GM21717 (cell line): Measurements from ENCODE around the gene ZC3H6.
"Not testable (repeated sequence)": the region's sequence is repeated elsewhere in the genome, so short reads cannot be mapped to it uniquely, and the experiment has no call there.

ENCODE experiments used
- ATAC-seq: cut with Tn5 transposase; IDR thresholded peaks from one replicate; pipeline ENCODE4 v1.9.1; 2021; ENCODE audit warnings: mild to moderate bottlenecking, moderate library complexity; ENCODE audit not compliant: unreplicated experiment

Gene ZC3H6

GRCh38 chr2:112322919-112323318 lies 47.5 kb downstream of the ZC3H6 start:
- no peak for ATAC-seq

GRCh38 chr2:112332123-112332696 lies 56.8 kb downstream of the ZC3H6 start:
- no peak for ATAC-seq

DNA sequence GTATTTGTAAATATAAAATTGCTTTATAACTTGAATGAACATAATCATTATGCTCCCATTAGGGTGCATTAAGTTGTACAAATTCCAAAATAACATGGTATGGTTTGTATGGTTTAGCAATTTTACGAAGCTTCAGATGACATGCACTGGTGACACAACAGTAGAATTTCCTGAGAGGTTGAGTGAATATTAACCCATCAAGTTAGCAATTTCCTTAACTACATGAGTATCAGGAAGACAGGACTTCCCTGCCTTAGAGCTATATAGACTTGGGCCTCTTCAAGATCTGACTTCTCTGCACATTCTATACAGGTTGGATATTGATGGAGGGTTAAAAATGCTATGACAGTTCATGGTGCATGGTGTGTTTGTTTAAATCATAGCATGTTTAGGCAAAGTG lies 60.2 kb downstream of the ZC3H6 start:
- ATAC-seq = no peak

DNA sequence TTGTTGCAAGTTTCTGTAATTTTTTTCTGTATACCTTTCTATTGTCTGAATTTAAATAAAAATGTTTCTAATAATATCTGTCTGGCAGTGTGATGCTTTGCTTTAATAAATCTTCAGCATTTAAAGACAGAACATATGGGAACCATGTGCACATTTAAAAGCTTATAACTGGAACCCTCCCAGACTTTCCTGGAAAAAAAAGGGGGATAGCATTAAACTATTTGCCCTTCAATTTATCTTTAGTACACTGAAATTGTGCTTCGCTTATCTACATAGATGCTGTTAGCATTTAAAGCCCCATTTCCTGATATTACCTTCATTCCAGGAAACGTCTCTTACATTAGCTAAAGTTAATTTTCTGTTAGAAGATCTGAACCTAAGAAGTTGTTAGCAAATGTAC lies 64.6 kb downstream of the ZC3H6 start:
- no peak for ATAC-seq

- ATAC-seq = no peak
Observed at GRCh38 chr2:112340475-112341267, 65.3 kb downstream of the ZC3H6 start.

DNA sequence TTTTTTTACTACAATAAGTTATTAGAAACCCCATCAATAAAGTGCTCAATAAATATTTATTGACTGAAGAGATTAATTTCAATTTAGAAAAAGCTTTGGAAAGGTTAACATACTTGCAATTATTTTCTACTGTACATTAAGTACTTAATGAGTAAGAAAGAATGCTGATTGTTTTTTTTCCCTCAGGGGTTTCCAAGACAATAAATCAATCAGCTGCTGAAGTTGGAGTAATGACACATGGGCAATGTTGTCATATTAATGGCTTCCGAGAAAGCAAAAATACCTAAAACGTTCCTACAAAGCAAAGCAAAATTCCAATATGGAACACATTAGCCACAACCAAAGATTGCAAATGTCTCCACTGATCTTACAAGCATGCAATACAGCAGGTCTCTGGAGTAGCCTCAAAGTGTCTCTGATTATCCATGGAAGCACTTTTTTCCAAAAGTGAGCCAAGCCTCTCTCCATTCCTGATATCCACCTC lies 66.7 kb downstream of the ZC3H6 start:
- ATAC-seq = no peak

GRCh38 chr2:112343827-112344585 lies 68.6 kb downstream of the ZC3H6 start:
- ATAC-seq = no peak

GRCh38 chr2:112345030-112346027 lies 69.9 kb downstream of the ZC3H6 start:
- no peak for ATAC-seq

DNA sequence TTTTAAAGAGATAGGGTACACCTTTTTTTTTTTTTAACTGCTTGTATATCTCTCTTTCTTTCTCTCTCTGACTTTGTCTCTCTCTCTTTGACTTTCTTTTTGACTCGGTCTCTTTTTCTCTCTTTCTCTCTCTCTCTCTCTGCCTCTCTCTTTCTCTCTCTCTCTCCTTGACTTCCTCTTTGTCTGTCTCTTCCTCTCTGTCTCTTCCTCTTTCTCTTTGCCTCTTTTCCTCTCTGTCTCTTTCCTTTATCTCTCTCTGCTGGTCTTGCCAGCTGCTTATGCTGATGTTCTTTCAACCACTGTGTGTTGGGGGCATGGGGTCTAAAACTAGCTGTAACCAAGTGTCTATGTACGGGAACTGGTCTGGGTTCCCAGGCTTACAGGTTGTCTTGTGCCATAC lies 76.9 kb downstream of the ZC3H6 start:
- ATAC-seq = not testable (repeated sequence)

DNA sequence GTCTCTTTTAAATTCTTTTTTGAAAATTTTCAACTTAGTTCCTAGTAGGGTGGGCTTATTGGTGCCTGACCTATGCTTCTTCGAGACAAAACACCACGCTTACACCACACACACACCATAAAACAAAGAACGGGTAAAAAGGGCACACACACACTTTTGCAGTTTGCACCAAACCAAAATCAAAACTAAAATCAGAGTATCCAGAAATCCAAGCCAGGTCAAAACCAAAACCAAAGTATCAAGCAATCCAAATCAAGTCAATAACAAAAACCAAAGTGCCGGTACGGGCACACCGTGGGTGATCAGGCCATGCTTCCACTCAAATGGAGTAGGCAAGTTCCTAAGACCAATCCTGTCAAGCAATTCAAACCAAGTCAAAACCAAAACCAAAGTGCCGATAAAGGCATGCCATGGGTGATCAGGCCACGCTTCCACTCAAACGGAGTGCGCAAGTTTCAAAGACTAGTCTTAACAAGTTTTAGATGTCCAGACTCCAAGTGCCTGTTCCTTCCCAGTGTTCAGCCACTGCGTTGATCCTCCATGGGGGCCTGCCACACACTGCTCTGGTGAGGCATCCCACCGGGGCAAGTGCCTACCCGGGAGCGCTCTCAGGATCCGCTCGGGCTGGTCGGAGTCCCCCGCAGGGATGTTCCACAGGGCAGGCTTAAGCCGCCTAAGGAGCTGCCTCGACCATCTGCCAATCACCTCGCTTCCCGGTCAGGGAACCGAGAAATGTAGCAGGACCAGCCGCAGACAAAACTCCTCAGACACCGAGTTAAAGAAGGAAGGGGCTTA lies 77.6 kb downstream of the ZC3H6 start:
- ATAC-seq = not testable (repeated sequence)

- ATAC-seq = not testable (repeated sequence)
Observed at GRCh38 chr2:112354335-112354734, 78.9 kb downstream of the ZC3H6 start.

GRCh38 chr2:112360055-112360454 lies 84.7 kb downstream of the ZC3H6 start:
- not testable (repeated sequence) for ATAC-seq
